ENCODE measurements around the gene WIPF3.

WIPF3 gene

GRCh38 chr7:29808075-29808801, 1.9 kb downstream of the WIPF3 start:
- DNase-seq (ENCODE audit: low read depth) = no peak
- no peak overlapping the region for H3K4me3 ChIP-seq (ENCODE audit: low read depth, low read length)
- TF ChIP-seq CTCF (IDR thresholded peaks at IDR 0.05; ENCODE audit: insufficient read depth, low read depth, low read length, missing control alignments) = no peak

DNA sequence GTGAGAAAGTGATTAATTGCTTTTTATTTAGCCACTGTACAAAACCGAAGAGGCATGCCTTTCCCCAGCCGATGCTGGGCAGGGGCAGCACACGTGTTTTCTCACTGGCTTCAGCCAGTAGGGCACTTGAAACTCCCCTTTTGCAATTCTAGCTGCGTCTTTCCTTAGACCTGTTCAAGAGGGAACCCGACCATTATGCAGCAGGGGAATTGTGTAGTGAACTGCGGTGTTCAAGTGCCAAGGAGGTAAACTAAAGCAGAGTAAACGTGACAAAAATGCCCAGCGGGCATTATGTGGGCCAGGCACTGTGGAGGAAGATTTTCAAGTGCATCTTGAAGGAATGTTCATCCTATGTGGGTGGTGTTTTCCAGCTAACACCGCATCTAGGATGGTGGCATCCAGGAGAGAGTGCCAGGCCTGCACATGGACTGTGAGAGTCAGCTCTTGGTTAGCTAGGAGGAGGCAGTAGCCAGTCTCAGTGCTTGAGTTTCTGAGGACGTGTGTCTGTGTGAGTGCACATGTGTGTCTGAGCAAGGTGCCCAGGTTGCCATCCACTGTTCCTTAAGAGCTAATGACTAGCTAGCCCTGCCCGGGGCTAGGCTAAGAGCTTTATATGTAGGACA, 3.3 kb downstream of the WIPF3 start:
- no peak for DNase-seq (ENCODE audit: low read depth)
- H3K4me3 ChIP-seq (ENCODE audit: low read depth, low read length) = no peak overlapping the region
- TF ChIP-seq CTCF (IDR thresholded peaks at IDR 0.05; ENCODE audit: insufficient read depth, low read depth, low read length, missing control alignments) = no peak

- TF ChIP-seq CTCF (IDR thresholded peaks at IDR 0.05; ENCODE audit: insufficient read depth, low read depth, low read length, missing control alignments) = no peak
- no peak for DNase-seq (ENCODE audit: low read depth)
- no peak overlapping the region for H3K4me3 ChIP-seq (ENCODE audit: low read depth, low read length)
Measured at GRCh38 chr7:29810297-29810696, 4.0 kb downstream of the WIPF3 start.

DNA sequence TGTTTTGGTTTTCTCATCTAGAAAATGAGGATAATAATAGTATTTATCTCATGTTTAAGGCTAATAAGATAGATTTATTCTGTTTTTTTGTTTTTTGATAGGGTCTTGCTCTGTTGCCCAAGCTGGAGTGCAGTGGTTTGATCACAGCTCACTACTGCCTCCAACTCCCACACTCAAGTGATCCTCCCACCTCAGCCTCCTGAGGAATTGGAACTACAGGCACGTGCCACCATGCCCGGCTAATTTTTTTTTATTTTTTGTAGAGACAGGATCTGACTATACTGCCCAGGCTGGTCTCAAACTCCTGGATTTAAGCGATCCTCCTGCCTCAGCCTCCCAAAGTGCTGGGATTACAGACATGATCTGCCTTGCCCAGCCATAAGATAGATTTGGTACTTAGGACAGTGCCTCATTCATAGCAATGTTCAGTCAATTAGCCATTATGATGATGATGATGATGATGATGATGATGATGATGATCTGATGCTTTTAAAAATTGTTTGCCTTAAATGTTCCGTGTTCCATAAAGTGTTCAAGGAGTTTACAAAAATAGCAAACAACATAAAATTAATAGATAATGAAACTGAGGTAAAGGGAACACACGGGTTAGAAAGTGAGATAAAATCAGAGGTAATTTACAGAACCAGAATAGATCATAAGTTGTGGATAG, 4.6 kb downstream of the WIPF3 start:
- no peak overlapping the region for H3K4me3 ChIP-seq (ENCODE audit: low read depth, low read length)
- DNase-seq (ENCODE audit: low read depth) = no peak
- no peak for TF ChIP-seq CTCF (IDR thresholded peaks at IDR 0.05; ENCODE audit: insufficient read depth, low read depth, low read length, missing control alignments)

DNA sequence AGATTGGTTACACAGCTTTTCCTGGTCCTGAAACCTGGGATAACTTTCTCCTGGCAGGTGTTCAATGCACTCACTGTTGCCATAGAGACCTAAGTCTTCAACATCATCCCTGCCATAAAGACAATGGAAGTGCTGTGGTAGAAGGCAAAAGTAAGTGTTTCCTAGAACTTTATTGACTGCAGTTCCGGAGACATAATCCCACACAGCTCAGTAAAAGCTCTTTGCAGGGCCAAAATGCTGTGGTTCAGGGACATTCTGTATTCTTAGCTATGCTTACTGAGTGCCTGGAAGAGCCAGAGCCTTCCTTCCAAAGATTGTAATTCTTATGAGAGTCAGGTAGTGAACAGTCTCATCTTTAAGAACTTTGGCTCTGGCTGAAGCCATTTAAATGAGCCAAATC, 5.3 kb downstream of the WIPF3 start:
- no peak for DNase-seq (ENCODE audit: low read depth)
- no peak overlapping the region for H3K4me3 ChIP-seq (ENCODE audit: low read depth, low read length)
- TF ChIP-seq CTCF (IDR thresholded peaks at IDR 0.05; ENCODE audit: insufficient read depth, low read depth, low read length, missing control alignments) = no peak

DNA sequence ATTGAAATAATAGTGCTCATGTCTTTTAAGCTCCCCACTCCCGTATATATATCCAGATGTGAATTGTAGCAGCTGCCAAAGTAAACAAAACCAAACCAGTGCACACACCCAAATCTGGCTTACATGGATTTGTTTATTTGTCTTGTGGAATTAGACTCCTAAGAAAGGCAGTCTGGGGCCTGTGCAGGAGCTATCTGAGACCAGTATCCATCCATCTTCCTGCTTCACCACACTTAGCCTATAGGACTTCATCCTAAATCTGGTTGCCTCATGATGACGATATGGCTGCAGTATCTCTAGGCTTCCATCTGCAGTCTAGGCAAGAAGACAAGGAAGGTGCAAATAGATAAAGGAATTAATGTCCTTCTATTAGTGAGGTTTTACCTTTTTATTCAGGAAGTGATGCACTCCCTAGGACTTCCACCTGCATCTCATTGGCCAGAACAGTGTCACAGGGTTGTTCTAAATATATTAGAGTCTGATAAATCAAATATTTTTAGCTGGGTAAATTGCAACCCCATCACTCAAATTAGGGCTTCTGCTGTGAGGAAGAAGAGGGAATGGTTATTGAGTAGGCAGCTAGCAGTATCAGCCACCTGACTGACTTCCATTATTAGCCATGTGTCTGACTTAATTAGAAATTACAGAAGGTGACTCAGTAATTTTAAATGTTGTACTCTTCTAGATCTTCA, 6.0 kb downstream of the WIPF3 start:
- H3K4me3 ChIP-seq (ENCODE audit: low read depth, low read length) = no peak overlapping the region
- DNase-seq (ENCODE audit: low read depth) = no peak
- no peak for TF ChIP-seq CTCF (IDR thresholded peaks at IDR 0.05; ENCODE audit: insufficient read depth, low read depth, low read length, missing control alignments)
